Smooth muscle cell (in vitro differentiated cells): Measurements from ENCODE around the gene MAP6D1. TPM values are rescaled to one million over a fixed set of nuclear protein-coding genes. Genes with fewer than 3 reads are reported as not detected.

Experiments used
- DNase-seq: peaks from one replicate; lab custom pipeline; 2025; ENCODE audit not compliant: unreplicated experiment; lab: John Stamatoyannopoulos, UW
- H2AFZ ChIP-seq: fragments of 200-600 bp; sonication (generic); 2 replicates; pipeline ENCODE4 v1.6.0; 2016; ENCODE audit warnings: antibody characterized with exemption, low read depth, mild to moderate bottlenecking
- H3F3A ChIP-seq: fragments of 200-600 bp; sonication (generic); 2 replicates; pipeline ENCODE4 v1.6.0; 2017; ENCODE audit warnings: antibody characterized with exemption, low read depth
- H3K27ac ChIP-seq: fragments of 200-600 bp; sonication (generic); 2 replicates; pipeline ENCODE4 v1.5.1; 2016; ENCODE audit warnings: low read depth, mild to moderate bottlenecking
- H3K27me3 ChIP-seq: fragments of 200-600 bp; sonication (generic); 2 replicates; pipeline ENCODE4 v1.6.1; 2016; ENCODE audit warnings: low read depth, mild to moderate bottlenecking
- H3K36me3 ChIP-seq: fragments of 200-600 bp; sonication (generic); 2 replicates; pipeline ENCODE4 v1.5.1; 2016; ENCODE audit warnings: low read depth
- H3K4me1 ChIP-seq: fragments of 200-600 bp; sonication (generic); 2 replicates; pipeline ENCODE4 v1.5.1; 2016; ENCODE audit warnings: low read depth
- H3K4me2 ChIP-seq: fragments of 200-600 bp; sonication (generic); 2 replicates; pipeline ENCODE4 v1.6.0; 2016; ENCODE audit warnings: mild to moderate bottlenecking
- H3K4me3 ChIP-seq: fragments of 200-600 bp; sonication (generic); 2 replicates; pipeline ENCODE4 v1.5.1; 2016; ENCODE audit warnings: mild to moderate bottlenecking
- H3K79me2 ChIP-seq: fragments of 200-600 bp; sonication (generic); 2 replicates; pipeline ENCODE4 v1.6.0; 2016; ENCODE audit warnings: low read depth, mild to moderate bottlenecking
- H3K9ac ChIP-seq: fragments of 200-600 bp; sonication (generic); 2 replicates; pipeline ENCODE4 v1.6.0; 2016; ENCODE audit warnings: low read depth
- H3K9me3 ChIP-seq: fragments of 200-600 bp; sonication (generic); replicated peaks from 2 replicates; pipeline ENCODE4 v1.5.1; 2016; ENCODE audit warnings: low read depth
- H4K20me1 ChIP-seq: fragments of 200-600 bp; sonication (generic); 2 replicates; pipeline ENCODE4 v1.6.0; 2016; ENCODE audit warnings: low read depth
- WGBS: methylation state at CpG from one replicate; pipeline ENCODE4 v1.1.7; 2016; ENCODE audit warnings: low lambda C conversion rate; 5-methylcytosine and 5-hydroxymethylcytosine counted together
- polyA plus RNA-seq: library from polyadenylated mRNA; unstranded; fragments of >200 nt; fragmentation: Nextera tagmentation; extraction: Ambion mirVana; gene quantifications from 2 replicates; pipeline ENCODE4 v1.2.1, GENCODE V29; 2016
- total RNA-seq: library from RNA; depleted of rRNA; stranded (reverse); fragments of >200 nt; gene quantifications from 2 replicates; pipeline ENCODE4 v1.2.3, GENCODE V29; 2014
- TF ChIP-seq, protein P1 (sequence below): fragments of 200-600 bp; sonication (generic); IDR thresholded peaks from 2 replicates; pipeline ENCODE4 v1.5.1; 2017; ENCODE audit warnings: borderline replicate concordance, mild to moderate bottlenecking, antibody characterized with exemption; ENCODE audit not compliant: insufficient read depth, poor library complexity, severe bottlenecking

MAP6D1 gene
- total and polyA plus RNA-seq, 2 experiments from 2014 or later = 2.4 to 3.8 TPM

DNA sequence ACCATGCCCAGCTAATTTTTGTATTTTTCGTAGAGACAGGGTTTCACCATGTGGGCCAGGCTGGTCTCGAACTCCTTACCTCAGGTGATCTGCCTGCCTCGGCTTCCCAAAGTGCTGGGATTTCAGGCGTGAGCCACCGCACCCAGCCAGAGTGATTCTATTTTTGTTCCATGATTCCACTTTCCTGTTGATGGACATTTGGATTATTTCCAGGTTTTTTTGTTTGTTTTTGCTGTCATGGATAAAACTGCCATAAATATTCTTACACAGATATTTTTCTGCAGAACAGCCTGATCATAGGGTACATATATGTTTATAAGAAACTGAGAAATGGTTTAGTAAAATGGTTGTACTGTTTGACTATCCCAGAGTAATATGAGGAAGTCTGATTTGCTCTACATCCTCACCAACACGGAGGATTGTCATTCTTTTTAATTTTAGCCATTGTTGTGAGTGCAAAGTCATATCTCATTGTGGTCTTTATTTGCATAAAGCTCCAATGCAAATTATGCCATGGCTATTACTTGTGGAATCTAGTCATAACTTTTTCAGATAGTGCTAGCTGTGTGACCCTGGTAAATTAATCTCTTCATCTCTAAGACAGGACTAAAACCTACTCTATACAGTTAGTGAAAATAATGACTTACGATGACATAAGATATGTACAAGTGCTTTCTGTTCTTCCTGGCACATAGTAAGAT lies 42.7 kb downstream of the MAP6D1 start:
- no peaks in the 10 kb centered on the region for H3F3A ChIP-seq
- no peaks in the 10 kb centered on the region for H3K4me1 ChIP-seq
- 97% methylated on average over 7 of the region's 7 CpGs for WGBS
- H3K27ac ChIP-seq = no peak overlapping the region
- DNase-seq = no peak
- H4K20me1 ChIP-seq = peaks cover 28% of the 10 kb centered on the region
- no peaks in the 10 kb centered on the region for H3K27me3 ChIP-seq
- no peak overlapping the region for H2AFZ ChIP-seq
- H3K4me3 ChIP-seq = no peak overlapping the region
- H3K36me3 ChIP-seq = peaks cover 27% of the 10 kb centered on the region
- no peak overlapping the region for H3K9ac ChIP-seq
- H3K4me2 ChIP-seq = no peak overlapping the region
- H3K79me2 ChIP-seq = peaks cover 4% of the 10 kb centered on the region
- TF ChIP-seq, protein P1, sequence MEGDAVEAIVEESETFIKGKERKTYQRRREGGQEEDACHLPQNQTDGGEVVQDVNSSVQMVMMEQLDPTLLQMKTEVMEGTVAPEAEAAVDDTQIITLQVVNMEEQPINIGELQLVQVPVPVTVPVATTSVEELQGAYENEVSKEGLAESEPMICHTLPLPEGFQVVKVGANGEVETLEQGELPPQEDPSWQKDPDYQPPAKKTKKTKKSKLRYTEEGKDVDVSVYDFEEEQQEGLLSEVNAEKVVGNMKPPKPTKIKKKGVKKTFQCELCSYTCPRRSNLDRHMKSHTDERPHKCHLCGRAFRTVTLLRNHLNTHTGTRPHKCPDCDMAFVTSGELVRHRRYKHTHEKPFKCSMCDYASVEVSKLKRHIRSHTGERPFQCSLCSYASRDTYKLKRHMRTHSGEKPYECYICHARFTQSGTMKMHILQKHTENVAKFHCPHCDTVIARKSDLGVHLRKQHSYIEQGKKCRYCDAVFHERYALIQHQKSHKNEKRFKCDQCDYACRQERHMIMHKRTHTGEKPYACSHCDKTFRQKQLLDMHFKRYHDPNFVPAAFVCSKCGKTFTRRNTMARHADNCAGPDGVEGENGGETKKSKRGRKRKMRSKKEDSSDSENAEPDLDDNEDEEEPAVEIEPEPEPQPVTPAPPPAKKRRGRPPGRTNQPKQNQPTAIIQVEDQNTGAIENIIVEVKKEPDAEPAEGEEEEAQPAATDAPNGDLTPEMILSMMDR = no peak
- H3K9me3 ChIP-seq = no peaks in the 10 kb centered on the region

DNA sequence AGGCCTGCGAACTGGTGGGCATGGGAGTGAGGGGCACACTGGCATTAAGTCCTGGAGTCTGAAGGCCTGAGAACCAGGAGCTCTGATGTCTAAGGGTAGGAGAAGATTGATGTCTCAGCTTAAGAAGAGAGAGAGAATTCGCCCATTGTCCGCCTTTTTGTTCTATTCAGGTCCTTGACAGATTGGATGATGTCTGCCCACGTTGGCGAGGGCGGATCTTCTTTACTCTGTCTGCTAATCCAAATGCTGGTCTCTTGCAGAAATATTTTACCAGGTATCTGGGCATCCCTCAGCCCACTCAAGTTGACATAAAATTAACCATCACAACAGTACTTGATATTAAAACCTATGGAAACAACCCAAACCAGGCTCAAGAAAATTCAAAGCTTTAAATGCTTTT lies 44.1 kb downstream of the MAP6D1 start:
- peaks cover 33% of the 10 kb centered on the region for H3K36me3 ChIP-seq

DNA sequence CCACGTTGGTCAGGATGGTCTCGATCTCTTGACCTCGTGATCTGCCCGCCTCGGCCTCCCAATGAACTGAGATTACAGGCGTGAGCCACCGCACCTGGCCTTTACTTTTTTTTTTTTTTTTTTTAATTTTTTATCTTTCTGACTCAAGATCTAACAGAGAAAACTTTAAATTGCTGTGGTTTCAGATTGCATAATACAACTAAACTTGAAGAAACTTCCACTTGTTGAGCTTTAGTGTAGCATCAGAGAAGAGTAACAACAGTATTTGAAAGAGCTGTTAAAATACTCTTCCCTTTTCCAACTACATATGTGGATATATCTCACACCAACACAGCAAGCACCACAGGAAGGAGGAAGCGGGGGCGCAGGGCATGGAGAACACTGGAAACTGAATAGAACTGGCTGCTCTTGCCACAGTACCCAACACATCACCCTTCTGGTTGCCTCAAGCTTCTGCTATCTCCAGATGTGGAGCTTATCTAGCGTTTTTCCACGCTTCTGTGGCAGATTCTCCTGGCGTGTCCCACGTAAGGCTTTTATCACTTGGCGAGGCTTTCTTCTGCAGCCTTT lies 45.4 kb downstream of the MAP6D1 start:
- H3K4me2 ChIP-seq = no peak overlapping the region
- H3K36me3 ChIP-seq = peaks cover 33% of the 10 kb centered on the region
- no peak overlapping the region for H3K27ac ChIP-seq
- DNase-seq = no peak
- H3K4me3 ChIP-seq = no peak overlapping the region
- TF ChIP-seq, protein P1 = no peak
- H3F3A ChIP-seq = no peaks in the 10 kb centered on the region
- H3K4me1 ChIP-seq = no peaks in the 10 kb centered on the region
- 93% methylated on average over 14 of the region's 14 CpGs for WGBS
- peaks cover 26% of the 10 kb centered on the region for H4K20me1 ChIP-seq
- H3K27me3 ChIP-seq = no peaks in the 10 kb centered on the region
- H3K79me2 ChIP-seq = peaks cover 4% of the 10 kb centered on the region
- H3K9me3 ChIP-seq = no peaks in the 10 kb centered on the region
- no peak overlapping the region for H3K9ac ChIP-seq
- no peak overlapping the region for H2AFZ ChIP-seq

More for the DNA sequence above, 44.1 kb downstream of the MAP6D1 start:
- Histone ChIP-seq H4K20me1 (peaks cover 28% of the 10 kb centered on the region), H3K4me2 (no peak overlapping the region), H3K4me3 (no peak overlapping the region), H3F3A (no peaks in the 10 kb centered on the region), H3K9ac (no peak overlapping the region), H3K4me1 (no peaks in the 10 kb centered on the region), H3K9me3 (no peaks in the 10 kb centered on the region), H3K27me3 (no peaks in the 10 kb centered on the region), H3K27ac (no peak overlapping the region), H2AFZ (no peak overlapping the region), H3K79me2 (peaks cover 4% of the 10 kb centered on the region)
- TF ChIP-seq, protein P1 = no peak
- 97% methylated on average over 6 of the region's 6 CpGs for WGBS
- DNase-seq = no peak
